Ishikawa (cell line): ENCODE data around the gene NR2E1.

Experiments
- CEBPB ChIP-seq: IDR thresholded peaks from 2 replicates; pipeline ENCODE4 v1.6.1; 2012
- CREB1 ChIP-seq: IDR thresholded peaks from 2 replicates; pipeline ENCODE4 v1.6.1; 2012; ENCODE audit warnings: low read depth
- EGR1 ChIP-seq: IDR thresholded peaks from 2 replicates; pipeline ENCODE4 v1.6.1; 2012
- EP300 ChIP-seq: IDR thresholded peaks from 2 replicates; pipeline ENCODE4 v1.6.1; 2012; ENCODE audit warnings: borderline replicate concordance
- FOXM1 ChIP-seq: IDR thresholded peaks from 2 replicates; pipeline ENCODE4 v1.6.1; 2012; ENCODE audit warnings: low read depth, borderline replicate concordance
- NFIC ChIP-seq: IDR thresholded peaks from 2 replicates; pipeline ENCODE4 v1.6.1; 2012
- RAD21 ChIP-seq: IDR thresholded peaks from 2 replicates; pipeline ENCODE4 v1.6.1; 2012; ENCODE audit warnings: low read depth
- TAF1 ChIP-seq: IDR thresholded peaks from 2 replicates; pipeline ENCODE4 v1.6.1; 2012; ENCODE audit warnings: low read depth, mild to moderate bottlenecking
- TCF12 ChIP-seq: IDR thresholded peaks from 2 replicates; pipeline ENCODE4 v1.6.1; 2012; ENCODE audit warnings: low read depth
- TEAD4 ChIP-seq: IDR thresholded peaks from 2 replicates; pipeline ENCODE4 v1.6.1; 2012
- YY1 ChIP-seq: IDR thresholded peaks from 2 replicates; pipeline ENCODE4 v1.6.1; 2012; ENCODE audit warnings: low read depth
- ZBTB7A ChIP-seq: IDR thresholded peaks from 2 replicates; pipeline ENCODE4 v1.6.1; 2012; ENCODE audit warnings: low read depth
- TF ChIP-seq, protein P1 (sequence below): IDR thresholded peaks from 2 replicates; pipeline ENCODE4 v1.6.1; 2012
- TF ChIP-seq, protein P2 (sequence below): IDR thresholded peaks from 2 replicates; pipeline ENCODE4 v1.6.1; 2012
- TF ChIP-seq, protein P3 (sequence below): IDR thresholded peaks from 2 replicates; pipeline ENCODE4 v1.6.1; 2012; ENCODE audit warnings: low read depth, mild to moderate bottlenecking

The NR2E1 gene

DNA sequence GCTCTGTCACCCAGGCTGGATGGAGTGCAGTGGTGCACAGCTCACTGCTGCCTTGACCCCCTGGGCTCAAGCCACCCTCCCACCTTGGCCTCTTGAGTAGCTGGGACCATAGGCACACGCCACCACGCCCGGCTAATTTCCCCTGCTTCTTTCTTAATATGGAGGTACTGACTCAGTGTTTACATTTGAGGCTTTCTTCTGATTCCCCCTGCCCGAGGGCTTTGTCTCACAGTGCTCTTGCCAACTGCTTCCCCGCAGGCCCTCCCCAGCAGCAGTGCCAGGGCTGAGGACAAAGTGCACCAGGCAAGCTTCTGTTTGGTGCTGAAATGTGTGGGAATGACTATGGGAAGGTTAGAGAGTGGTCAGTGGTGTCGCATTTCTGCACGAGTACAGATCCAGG, 34.8 kb downstream of the NR2E1 start:
- TF ChIP-seq TCF12 (no peak), YY1 (no peak), EGR1 (no peak), CEBPB (no peak), TAF1 (no peak), FOXM1 (no peak), ZBTB7A (no peak), NFIC (no peak), EP300 (no peak), TEAD4 (no peak)
- TF ChIP-seq, protein P1, sequence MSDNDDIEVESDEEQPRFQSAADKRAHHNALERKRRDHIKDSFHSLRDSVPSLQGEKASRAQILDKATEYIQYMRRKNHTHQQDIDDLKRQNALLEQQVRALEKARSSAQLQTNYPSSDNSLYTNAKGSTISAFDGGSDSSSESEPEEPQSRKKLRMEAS = no peak
- TF ChIP-seq, protein P2, sequence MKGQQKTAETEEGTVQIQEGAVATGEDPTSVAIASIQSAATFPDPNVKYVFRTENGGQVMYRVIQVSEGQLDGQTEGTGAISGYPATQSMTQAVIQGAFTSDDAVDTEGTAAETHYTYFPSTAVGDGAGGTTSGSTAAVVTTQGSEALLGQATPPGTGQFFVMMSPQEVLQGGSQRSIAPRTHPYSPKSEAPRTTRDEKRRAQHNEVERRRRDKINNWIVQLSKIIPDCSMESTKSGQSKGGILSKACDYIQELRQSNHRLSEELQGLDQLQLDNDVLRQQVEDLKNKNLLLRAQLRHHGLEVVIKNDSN = no peak
- TF ChIP-seq, protein P3, sequence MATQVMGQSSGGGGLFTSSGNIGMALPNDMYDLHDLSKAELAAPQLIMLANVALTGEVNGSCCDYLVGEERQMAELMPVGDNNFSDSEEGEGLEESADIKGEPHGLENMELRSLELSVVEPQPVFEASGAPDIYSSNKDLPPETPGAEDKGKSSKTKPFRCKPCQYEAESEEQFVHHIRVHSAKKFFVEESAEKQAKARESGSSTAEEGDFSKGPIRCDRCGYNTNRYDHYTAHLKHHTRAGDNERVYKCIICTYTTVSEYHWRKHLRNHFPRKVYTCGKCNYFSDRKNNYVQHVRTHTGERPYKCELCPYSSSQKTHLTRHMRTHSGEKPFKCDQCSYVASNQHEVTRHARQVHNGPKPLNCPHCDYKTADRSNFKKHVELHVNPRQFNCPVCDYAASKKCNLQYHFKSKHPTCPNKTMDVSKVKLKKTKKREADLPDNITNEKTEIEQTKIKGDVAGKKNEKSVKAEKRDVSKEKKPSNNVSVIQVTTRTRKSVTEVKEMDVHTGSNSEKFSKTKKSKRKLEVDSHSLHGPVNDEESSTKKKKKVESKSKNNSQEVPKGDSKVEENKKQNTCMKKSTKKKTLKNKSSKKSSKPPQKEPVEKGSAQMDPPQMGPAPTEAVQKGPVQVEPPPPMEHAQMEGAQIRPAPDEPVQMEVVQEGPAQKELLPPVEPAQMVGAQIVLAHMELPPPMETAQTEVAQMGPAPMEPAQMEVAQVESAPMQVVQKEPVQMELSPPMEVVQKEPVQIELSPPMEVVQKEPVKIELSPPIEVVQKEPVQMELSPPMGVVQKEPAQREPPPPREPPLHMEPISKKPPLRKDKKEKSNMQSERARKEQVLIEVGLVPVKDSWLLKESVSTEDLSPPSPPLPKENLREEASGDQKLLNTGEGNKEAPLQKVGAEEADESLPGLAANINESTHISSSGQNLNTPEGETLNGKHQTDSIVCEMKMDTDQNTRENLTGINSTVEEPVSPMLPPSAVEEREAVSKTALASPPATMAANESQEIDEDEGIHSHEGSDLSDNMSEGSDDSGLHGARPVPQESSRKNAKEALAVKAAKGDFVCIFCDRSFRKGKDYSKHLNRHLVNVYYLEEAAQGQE = no peak

GRCh38 chr6:108203189-108204112, 37.6 kb downstream of the NR2E1 start:
- TF ChIP-seq, protein P2 = no peak
- TF ChIP-seq TAF1 = no peak
- no peak for TF ChIP-seq FOXM1
- no peak for TF ChIP-seq TEAD4
- no peak for TF ChIP-seq CEBPB
- no peak for TF ChIP-seq RAD21
- TF ChIP-seq, protein P1 = no peak
- TF ChIP-seq EP300 = no peak
- TF ChIP-seq, protein P3 = no peak
- no peak for TF ChIP-seq YY1

DNA sequence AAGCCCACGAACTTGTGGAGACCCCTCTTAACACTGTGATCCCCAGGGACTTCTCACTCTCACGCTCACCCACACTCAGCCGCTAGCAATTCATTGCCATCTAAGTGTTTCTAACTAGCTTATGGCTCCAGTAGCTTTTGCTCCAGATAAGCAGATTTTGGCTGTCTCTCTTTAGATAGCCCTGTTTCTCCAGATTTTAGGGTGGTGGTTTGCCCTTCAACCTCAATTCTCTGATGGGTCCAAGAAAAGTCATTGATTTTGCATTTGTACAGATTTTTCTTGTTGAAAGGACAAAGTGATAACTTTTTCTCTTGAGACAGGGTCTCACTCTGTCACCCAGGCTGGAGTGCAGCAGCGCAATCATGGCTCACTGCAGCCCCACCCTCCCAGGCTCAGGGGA, 41.2 kb downstream of the NR2E1 start:
- TF ChIP-seq NFIC (no peak), ZBTB7A (no peak), FOXM1 (no peak), EGR1 (no peak), TEAD4 (no peak), TAF1 (no peak), TCF12 (no peak), CREB1 (no peak), RAD21 (no peak), CEBPB (no peak), YY1 (no peak), EP300 (no peak)
- TF ChIP-seq, protein P2 = no peak
- TF ChIP-seq, protein P1 = no peak

GRCh38 chr6:108209738-108210137, 43.9 kb downstream of the NR2E1 start:
- TF ChIP-seq, protein P2 = no peak
- TF ChIP-seq CREB1 (no peak), RAD21 (no peak), YY1 (no peak), TEAD4 (no peak), FOXM1 (no peak), ZBTB7A (no peak), CEBPB (no peak), EGR1 (no peak), TAF1 (no peak), TCF12 (no peak), NFIC (no peak)
- TF ChIP-seq, protein P3 = no peak
- TF ChIP-seq, protein P1 = no peak
